Activated T-cell treated with anti-CD3 and anti-CD28 coated beads for 24 hours (primary cell): ENCODE results near the gene AHSA1.

ENCODE experiments used
- DNase-seq: peaks from one replicate; pipeline ENCODE4 v3.0.0-alpha.2; 2020; ENCODE audit warnings: low read depth

The AHSA1 gene

GRCh38 chr14:77473921-77474320 lies 16.0 kb downstream of the AHSA1 start:
- DNase-seq = no peak

- DNase-seq = no peak
Measured at GRCh38 chr14:77474479-77475177, 16.7 kb downstream of the AHSA1 start.

DNA sequence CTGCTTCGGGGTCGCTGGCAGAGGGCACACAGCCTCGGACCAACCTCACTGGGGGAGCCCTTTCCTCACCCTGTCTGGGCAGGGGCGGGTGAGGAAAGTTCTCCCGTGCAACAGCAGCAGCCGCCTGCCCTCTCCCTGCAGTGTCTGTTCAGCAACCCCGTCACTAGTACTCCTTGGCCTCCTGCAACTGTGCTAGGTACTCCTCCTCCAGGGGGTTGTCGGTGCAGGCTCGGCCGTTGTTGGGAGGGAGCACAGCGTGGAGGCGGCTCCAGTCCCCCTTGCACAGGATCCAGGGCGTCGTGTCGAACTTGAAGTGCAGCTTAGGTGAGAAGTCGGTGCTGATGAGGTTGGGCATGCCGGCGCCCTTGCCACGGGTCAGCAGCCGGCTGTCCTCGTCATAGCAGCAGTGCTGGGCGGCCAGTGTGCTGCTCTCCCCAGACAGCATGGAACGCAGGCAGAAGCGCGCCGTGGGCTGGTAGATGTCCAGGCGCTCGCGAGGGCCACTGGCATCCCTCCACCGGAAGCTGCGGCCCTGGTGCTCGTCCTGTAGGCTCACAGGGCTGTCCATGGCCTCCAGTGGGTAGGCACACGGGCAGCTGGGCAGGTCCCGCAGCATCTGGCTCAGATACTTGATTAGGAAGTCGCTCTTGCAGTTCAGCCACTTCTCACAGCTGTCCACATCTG lies 17.7 kb downstream of the AHSA1 start:
- DNase-seq = no peak

- no peak for DNase-seq
Measured at GRCh38 chr14:77478029-77478428, 20.1 kb downstream of the AHSA1 start.

- DNase-seq = no peak
Measured at GRCh38 chr14:77478796-77479195, 20.9 kb downstream of the AHSA1 start.

GRCh38 chr14:77482422-77482821 lies 24.5 kb downstream of the AHSA1 start:
- DNase-seq = no peak

DNA sequence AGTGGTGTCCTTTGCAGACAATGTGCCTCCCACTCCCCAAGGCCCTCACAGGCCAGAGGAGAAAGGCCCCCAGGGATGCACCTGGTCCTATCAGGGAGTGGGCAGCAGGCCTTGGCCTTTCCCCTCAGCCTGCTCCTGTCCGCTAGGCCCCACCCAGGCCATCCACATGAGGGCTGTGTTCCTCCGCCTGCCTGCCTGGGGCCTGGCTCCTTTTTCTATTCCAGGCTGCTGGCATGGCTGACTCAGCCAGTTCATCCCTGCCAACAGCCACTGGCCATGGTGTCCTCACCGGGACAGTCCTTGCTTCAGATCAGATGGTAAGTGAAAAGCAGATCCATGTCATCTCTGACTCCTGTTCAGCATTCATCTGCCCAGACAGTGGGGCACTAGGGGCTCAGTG lies 27.4 kb downstream of the AHSA1 start:
- no peak for DNase-seq

GRCh38 chr14:77485901-77486678 lies 28.2 kb downstream of the AHSA1 start:
- DNase-seq = no peak

GRCh38 chr14:77488558-77488957 lies 30.7 kb downstream of the AHSA1 start:
- DNase-seq = no peak

GRCh38 chr14:77489041-77489440 lies 31.1 kb downstream of the AHSA1 start:
- DNase-seq = no peak

DNA sequence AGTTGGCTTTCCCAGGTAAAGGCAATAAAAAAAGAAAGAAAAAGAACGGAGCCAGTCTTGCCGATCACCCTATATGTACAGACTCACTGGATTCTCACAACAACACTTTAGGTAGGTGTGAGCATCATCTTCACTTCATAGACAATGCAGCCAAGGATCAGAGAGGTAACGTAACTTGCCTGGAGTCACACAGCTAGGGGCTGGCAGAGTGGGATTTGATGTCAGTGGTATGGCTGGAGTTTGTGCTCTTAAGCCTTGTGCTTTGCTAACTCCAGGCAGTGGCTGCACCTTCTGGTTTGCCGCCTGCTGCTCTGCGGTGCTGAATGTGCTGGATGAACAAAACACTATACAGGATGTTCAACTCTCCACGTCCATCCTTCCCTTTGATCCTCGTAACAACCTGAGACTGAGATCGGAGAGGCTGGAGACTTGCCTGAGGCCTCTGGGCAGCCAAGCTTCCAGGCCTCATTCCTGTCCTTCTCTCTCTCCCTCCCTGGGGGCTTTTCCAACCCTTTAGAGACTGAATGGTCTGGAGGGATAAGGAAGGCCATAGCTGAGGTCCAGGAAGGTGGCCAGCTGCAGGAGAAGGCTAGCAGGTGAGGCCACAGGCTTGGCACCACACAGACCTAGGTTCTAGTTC lies 32.6 kb downstream of the AHSA1 start:
- no peak for DNase-seq

- DNase-seq = no peak
Measured at GRCh38 chr14:77491056-77491455, 33.2 kb downstream of the AHSA1 start.

DNA sequence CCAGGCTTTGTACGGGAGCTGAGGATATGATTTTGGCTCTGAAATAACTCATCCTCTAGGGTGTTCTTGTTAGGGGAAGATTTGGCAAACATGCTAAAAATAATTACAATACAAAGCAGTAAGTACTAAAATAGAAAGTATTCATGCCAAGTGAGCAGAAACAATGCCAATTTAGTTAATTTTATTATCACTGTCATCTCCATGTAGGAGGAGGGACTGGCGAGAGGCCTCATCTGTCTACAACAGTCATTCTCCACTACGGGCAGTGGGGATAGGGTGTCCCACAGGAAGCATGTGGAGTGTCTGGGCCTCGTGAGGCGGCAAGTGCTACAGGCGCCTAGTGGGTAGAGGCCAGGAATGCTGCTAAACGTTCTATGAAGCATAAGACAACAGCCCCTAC lies 37.4 kb downstream of the AHSA1 start:
- DNase-seq = no peak

DNA sequence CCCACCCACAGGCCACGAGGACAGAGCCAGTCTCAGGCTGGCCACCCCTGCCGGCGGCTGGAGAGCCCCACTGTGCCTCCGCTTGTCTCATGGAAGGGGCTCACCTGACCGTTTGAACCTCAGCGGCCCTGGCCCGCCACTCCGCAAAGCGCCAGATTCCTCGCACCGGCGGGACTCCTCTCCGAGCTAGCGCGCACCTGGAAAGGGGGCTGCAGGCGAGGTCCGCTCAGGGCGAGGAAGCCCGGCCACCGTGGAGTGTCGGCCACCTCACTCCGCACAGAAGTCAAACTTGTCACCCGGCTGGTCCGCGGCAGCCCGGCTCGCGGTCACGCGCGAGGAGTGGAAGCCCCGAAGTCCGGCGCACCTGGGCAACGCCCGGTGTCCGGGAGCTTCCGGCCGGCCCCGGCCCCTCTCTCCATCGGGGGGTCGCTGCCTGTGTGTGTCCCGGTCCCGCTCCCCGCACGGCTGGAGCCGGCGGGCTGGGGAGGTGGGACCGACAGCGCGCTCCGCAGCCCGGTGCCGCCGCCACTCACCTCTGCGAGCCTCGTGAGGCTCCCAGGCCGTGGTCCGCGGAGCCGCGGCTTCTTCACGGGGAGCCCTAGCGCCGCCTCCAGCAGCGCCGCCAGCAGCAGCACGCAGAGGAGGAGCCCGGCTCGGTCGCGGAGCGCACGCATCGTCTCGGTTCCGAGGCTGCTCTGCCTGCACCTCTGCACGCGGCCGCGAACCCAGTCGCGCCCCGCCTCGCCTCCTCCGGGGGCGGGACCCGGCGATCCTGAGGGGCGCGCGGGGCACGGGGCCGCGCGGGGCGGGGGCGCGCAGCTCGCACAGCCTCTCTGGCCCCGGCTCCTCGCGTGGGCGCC lies 40.5 kb downstream of the AHSA1 start, which contains the start of gene ISM2:
Gene ISM2, minus strand, starts transcription at position 697 of the 860 bp plus-strand sequence. Its CDS starts 23 bp downstream, at position 674.
- DNase-seq = peak; percentile 28

GRCh38 chr14:77498984-77499527 lies 41.2 kb downstream of the AHSA1 start:
- DNase-seq = no peak

DNA sequence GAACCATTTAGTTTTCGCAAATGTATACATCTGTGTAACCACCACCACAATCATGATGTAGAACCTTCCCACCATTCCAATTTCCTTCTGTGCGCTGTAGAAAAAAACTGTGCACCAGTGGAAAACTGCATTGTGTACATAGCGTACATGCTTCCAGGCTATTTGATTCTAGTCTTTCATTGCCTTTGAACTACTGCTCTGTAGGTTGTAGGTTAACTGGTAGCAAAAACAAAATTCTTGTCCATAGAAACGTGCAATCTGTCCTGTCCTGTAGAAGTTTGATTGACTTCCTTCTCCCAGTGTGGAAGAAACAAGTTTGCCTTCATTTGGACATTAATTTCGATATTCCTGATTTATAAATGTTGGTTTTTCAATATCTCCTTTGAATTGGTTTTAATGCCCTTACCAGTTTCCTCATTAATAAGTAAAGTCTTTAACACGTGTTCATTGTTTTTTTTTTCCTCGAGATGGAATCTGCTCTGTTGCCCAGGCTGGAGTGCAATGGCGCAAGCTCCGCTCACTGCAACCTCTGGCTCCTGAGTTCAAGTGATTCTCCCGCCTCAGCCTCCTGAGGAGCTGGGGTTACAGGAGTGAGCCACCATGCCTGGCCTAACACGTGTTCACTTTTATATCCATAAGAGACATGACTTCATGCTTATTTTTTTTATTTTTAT lies 44.4 kb downstream of the AHSA1 start:
- no peak for DNase-seq

DNA sequence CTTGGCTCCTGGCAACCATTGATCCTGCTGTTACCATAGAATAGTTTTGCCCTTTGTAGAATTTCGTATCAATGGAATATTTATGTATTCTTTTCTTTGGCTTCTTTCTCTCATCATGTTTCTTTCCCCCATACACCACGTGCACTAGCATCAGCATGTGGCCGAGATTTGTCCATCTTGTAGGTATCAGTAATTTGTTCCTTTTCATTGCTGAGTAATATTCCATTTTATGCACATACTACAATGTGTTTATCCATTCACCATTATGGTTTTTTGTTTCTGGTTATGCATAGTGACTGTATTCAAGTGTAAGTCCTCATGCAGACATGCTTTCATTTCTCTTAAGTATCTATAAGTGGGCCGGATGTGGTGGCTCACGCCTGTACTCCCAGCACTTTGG lies 45.2 kb downstream of the AHSA1 start:
- DNase-seq = no peak

GRCh38 chr14:77505031-77505430 lies 47.1 kb downstream of the AHSA1 start:
- no peak for DNase-seq

GRCh38 chr14:77507762-77508161 lies 49.9 kb downstream of the AHSA1 start:
- no peak for DNase-seq

DNA sequence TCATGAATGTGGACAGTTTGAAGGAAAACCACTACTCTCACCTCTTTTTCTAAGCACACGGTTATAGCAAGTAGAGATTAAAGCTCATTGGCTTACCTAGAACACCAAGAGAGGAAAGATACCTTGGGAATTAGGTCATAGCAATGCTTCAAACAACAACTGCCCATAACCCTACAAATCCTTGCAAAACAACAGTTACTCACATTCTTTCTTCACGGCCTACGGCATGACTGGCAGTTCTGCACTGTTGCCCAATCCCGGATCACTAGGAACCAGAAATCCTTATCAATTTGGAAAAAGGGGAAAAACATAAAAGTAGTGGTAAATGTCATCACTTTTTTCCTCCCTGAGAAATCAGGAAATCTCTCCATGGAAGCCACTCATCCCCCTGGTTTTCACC lies 50.4 kb downstream of the AHSA1 start:
- DNase-seq = no peak

DNA sequence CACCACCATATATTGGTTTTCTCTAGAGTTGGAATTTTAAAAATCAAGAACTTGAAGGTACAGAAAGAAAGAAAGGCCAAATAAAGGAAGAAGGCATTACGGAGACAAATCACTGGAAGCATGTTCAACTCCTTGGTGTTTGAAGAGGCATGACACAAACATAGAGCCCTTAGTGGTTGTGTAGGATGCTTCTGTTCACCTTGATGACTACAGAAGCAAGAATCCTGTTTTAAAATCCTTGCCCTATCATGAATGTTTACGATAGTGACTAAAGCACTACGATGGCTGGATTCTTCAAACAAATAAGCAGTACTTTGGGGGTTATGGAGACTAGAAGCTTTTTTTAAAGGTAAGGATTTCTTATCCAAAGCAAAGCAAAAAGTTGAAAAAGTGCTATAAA lies 51.0 kb downstream of the AHSA1 start:
- DNase-seq = no peak
